AG10803 (cell line): ENCODE measurements around the gene BMERB1.
"Not testable (repeated sequence)": the region's sequence is repeated elsewhere in the genome, so short reads cannot be mapped to it uniquely, and the experiment has no call there.

Source experiments
- DNase-seq: peaks from one replicate; pipeline ENCODE4 v3.0.0; 2010; ENCODE audit warnings: low read depth
- H3K4me3 ChIP-seq: 2 replicates; pipeline ENCODE4 v1.5.1; 2011; ENCODE audit warnings: mild to moderate bottlenecking, low read length, control low read depth
- CTCF ChIP-seq: conservative IDR thresholded peaks from 2 replicates; pipeline ENCODE4 v1.5.1; 2011; ENCODE audit warnings: mild to moderate bottlenecking, low read length, control low read depth, inconsistent platforms

BMERB1 gene

GRCh38 chr16:15544405-15544804 lies 110.0 kb downstream of the BMERB1 start:
- H3K4me3 ChIP-seq: no peak overlapping the region
- no peak for TF ChIP-seq CTCF
- DNase-seq: no peak

- H3K4me3 ChIP-seq: no peak overlapping the region
- no peak for DNase-seq
- TF ChIP-seq CTCF: no peak
These were observed 111.2 kb downstream of the BMERB1 start for GRCh38 chr16:15545544-15545943.

GRCh38 chr16:15547072-15547767 lies 112.8 kb downstream of the BMERB1 start:
- not testable (repeated sequence) for DNase-seq

GRCh38 chr16:15547768-15548096 lies 113.3 kb downstream of the BMERB1 start:
- no peak overlapping the region for H3K4me3 ChIP-seq
- TF ChIP-seq CTCF: no peak
- no peak for DNase-seq

More at GRCh38 chr16:15547072-15547767, 112.8 kb downstream of the BMERB1 start:
- H3K4me3 ChIP-seq: not testable (repeated sequence)

- no peak for DNase-seq
- TF ChIP-seq CTCF: no peak
- H3K4me3 ChIP-seq: no peak overlapping the region
These were observed 114.1 kb downstream of the BMERB1 start for GRCh38 chr16:15548482-15548891.

GRCh38 chr16:15552507-15552906 lies 118.1 kb downstream of the BMERB1 start:
- TF ChIP-seq CTCF: no peak
- DNase-seq: no peak

GRCh38 chr16:15553313-15554088 lies 119.1 kb downstream of the BMERB1 start:
- no peak for TF ChIP-seq CTCF
- H3K4me3 ChIP-seq: no peak overlapping the region
- DNase-seq: peak; percentile 54

More at GRCh38 chr16:15552507-15552906, 118.1 kb downstream of the BMERB1 start:
- H3K4me3 ChIP-seq: no peak overlapping the region
